Fibroblast of skin of abdomen (primary cell): ENCODE measurements around the gene KRT3.

Source experiments
- DNase-seq: peaks from one replicate; pipeline ENCODE4 v3.0.0-alpha.2; 2013

Gene KRT3

GRCh38 chr12:52827499-52828090 is 31.7 kb upstream of the KRT3 start:
- DNase-seq = no peak

- DNase-seq = no peak
Observed at GRCh38 chr12:52826611-52827498, 30.9 kb upstream of the KRT3 start.

GRCh38 chr12:52825961-52826360 is 30.0 kb upstream of the KRT3 start:
- DNase-seq = no peak

- DNase-seq = no peak
Observed at GRCh38 chr12:52824741-52825410, 29.0 kb upstream of the KRT3 start.

GRCh38 chr12:52823761-52824450 is 28.0 kb upstream of the KRT3 start:
- DNase-seq = no peak

- DNase-seq = no peak
Observed at GRCh38 chr12:52822771-52823510, 27.0 kb upstream of the KRT3 start.

GRCh38 chr12:52821826-52822660 is 26.1 kb upstream of the KRT3 start:
- no peak for DNase-seq

GRCh38 chr12:52821071-52821730 is 25.3 kb upstream of the KRT3 start:
- no peak for DNase-seq

GRCh38 chr12:52820521-52820920 is 24.6 kb upstream of the KRT3 start:
- DNase-seq = no peak

GRCh38 chr12:52819731-52820510 is 24.0 kb upstream of the KRT3 start:
- no peak for DNase-seq

- DNase-seq = no peak
Observed at GRCh38 chr12:52818887-52819420, 23.0 kb upstream of the KRT3 start.

GRCh38 chr12:52818388-52818787 is 22.5 kb upstream of the KRT3 start:
- DNase-seq = no peak

GRCh38 chr12:52817699-52818238 is 21.9 kb upstream of the KRT3 start:
- no peak for DNase-seq

- no peak for DNase-seq
Observed at GRCh38 chr12:52817003-52817698, 21.2 kb upstream of the KRT3 start.

- no peak for DNase-seq
Observed at GRCh38 chr12:52815676-52816588, 20.0 kb upstream of the KRT3 start.

GRCh38 chr12:52815161-52815560 is 19.2 kb upstream of the KRT3 start:
- no peak for DNase-seq

- DNase-seq = no peak
Observed at GRCh38 chr12:52814710-52815155, 18.8 kb upstream of the KRT3 start.
